Upper lobe of left lung (tissue), 6 donors: ENCODE results near the gene GALNT2. TPM values are rescaled to one million over a fixed set of nuclear protein-coding genes. Genes with fewer than 3 reads are reported as not detected.

Experiments used
- ATAC-seq, 2 donors: fragments of 200-7000 bp; cut with Tn5 transposase; one replicate each; pipeline ENCODE4 v1.9.1; 2022; ENCODE audit warnings: mild to moderate bottlenecking in 2 of 2, moderate library complexity in 2 of 2; ENCODE audit not compliant: low FRiP score in 2 of 2
- DNase-seq, 2 donors: peaks; one replicate each; pipeline ENCODE4 v3.0.0-alpha.2; 2019 to 2020
- H3K27ac ChIP-seq, 4 donors: fragments of 200-600 bp; sonication (generic); one replicate each; pipeline ENCODE4 v1.5.1; 2016 to 2019
- H3K27me3 ChIP-seq, 4 donors: fragments of 200-600 bp; sonication (generic); one replicate each; pipeline ENCODE4 v1.5.1; 2017 to 2019
- H3K36me3 ChIP-seq, 4 donors: fragments of 200-600 bp; sonication (generic); one replicate each; pipeline ENCODE4 v1.5.1; 2016 to 2019
- H3K4me1 ChIP-seq, 4 donors: fragments of 200-600 bp; sonication (generic); one replicate each; pipeline ENCODE4 v1.5.1; 2018 to 2019
- H3K4me3 ChIP-seq, 4 donors: fragments of 200-600 bp; sonication (generic); one replicate each; pipeline ENCODE4 v1.5.1; 2017 to 2019; ENCODE audit warnings: mild to moderate bottlenecking in 2 of 4, moderate library complexity in 1 of 4
- H3K9me3 ChIP-seq, 4 donors: fragments of 200-600 bp; sonication (generic); one replicate each; pipeline ENCODE4 v1.5.1; 2018 to 2019
- CTCF ChIP-seq, 6 experiments: fragments of 450-650 bp in 4 of 6; fragments of 200-600 bp in 2 of 6; sonication (generic) in 2 of 6; IDR thresholded peaks; one replicate each; pipeline ENCODE4 v1.5.1; 2016 to 2019; ENCODE audit warnings: antibody characterized with exemption in 6 of 6
- EP300 ChIP-seq, 4 donors: sonication (generic); formaldehyde crosslinking; IDR thresholded peaks; one replicate each; pipeline ENCODE4 v1.5.1; 2017; ENCODE audit warnings: antibody characterized with exemption in 4 of 4, control low read depth in 2 of 4
- POLR2A ChIP-seq, 4 donors: fragments of 450-650 bp; IDR thresholded peaks; one replicate each; pipeline ENCODE4 v1.5.1; 2016 to 2017; ENCODE audit warnings: antibody characterized with exemption in 4 of 4, mild to moderate bottlenecking in 2 of 4
- POLR2AphosphoS5 ChIP-seq, 2 donors: sonication (generic); formaldehyde crosslinking; IDR thresholded peaks; one replicate each; pipeline ENCODE4 v1.5.1; 2017; ENCODE audit warnings: antibody characterized with exemption in 2 of 2
- WGBS, 2 donors: methylation state at CpG; one replicate each; pipeline ENCODE4 v1.1.5; 2017 to 2018; 5-methylcytosine and 5-hydroxymethylcytosine counted together
- total RNA-seq, 6 donors: library from RNA; depleted of rRNA in 4 of 6; stranded (reverse); fragments of >200 nt in 4 of 6; gene quantifications; one replicate each; pipeline versions ENCODE4 v1.1.0 to v1.2.1, GENCODE V29; 2016 to 2021
- donor health status: DM: no; HTN: no; CAD: no; lungs with moderate emphysema.
- donor health status: DM: no; HTN: yes; CAD: no; lungs with severe emphysema.

GALNT2 gene
- total RNA-seq, 6 donors from 2014 or later: 51.3 to 62.3 (median 56.2) TPM

- DNase-seq: no peak
These were observed 96.2 kb downstream of the GALNT2 start for GRCh38 chr1:230163205-230163604.

GRCh38 chr1:230163719-230164118, 96.7 kb downstream of the GALNT2 start:
- Histone ChIP-seq H3K4me3 (no peak overlapping the region), H3K4me1 (peaks cover 2 to 23% (median 15%) of the 10 kb centered on the region in 4 donors), H3K9me3 (no peaks in the 10 kb centered on the region), H3K27ac (no peak overlapping the region), H3K36me3 (no peaks in the 10 kb centered on the region), H3K27me3 (no peaks in the 10 kb centered on the region)
- TF ChIP-seq POLR2AphosphoS5 (IDR thresholded peaks at IDR 0.05) (no peak), CTCF (IDR thresholded peaks at IDR 0.05) (no peak), POLR2A (IDR thresholded peaks at IDR 0.05) (no peak), EP300 (IDR thresholded peaks at IDR 0.05) (no peak)
- ATAC-seq: no peak
- DNase-seq: no peak
- WGBS, 2 donors: 94 to 100% methylated on average over 3 of the region's 3 CpGs

More at GRCh38 chr1:230163205-230163604, 96.2 kb downstream of the GALNT2 start:
- WGBS, 2 donors: 89 to 97% methylated on average over 5 to 6 of the region's 6 CpGs
- no peak overlapping the region for H3K27ac ChIP-seq
- H3K9me3 ChIP-seq: no peaks in the 10 kb centered on the region
- ATAC-seq: peak in 1 of 2 donors; percentile 92
- peaks cover 5 to 28% (median 20%) of the 10 kb centered on the region in 4 donors for H3K4me1 ChIP-seq
- no peak overlapping the region for H3K4me3 ChIP-seq
- H3K36me3 ChIP-seq: no peaks in the 10 kb centered on the region
- H3K27me3 ChIP-seq: no peaks in the 10 kb centered on the region
- TF ChIP-seq EP300 (IDR thresholded peaks at IDR 0.05) (no peak), POLR2A (IDR thresholded peaks at IDR 0.05) (no peak), POLR2AphosphoS5 (IDR thresholded peaks at IDR 0.05) (no peak), CTCF (IDR thresholded peaks at IDR 0.05) (no peak)

- Histone ChIP-seq H3K27ac (no peak overlapping the region), H3K9me3 (no peaks in the 10 kb centered on the region), H3K4me1 (peaks cover 0 to 22% (median 13%) of the 10 kb centered on the region in 4 donors), H3K4me3 (no peak overlapping the region), H3K36me3 (no peaks in the 10 kb centered on the region), H3K27me3 (no peaks in the 10 kb centered on the region)
- DNase-seq (no peak), ATAC-seq (no peak)
- WGBS, 2 donors: 88 to 92% methylated on average over 4 of the region's 4 CpGs
- TF ChIP-seq POLR2A (IDR thresholded peaks at IDR 0.05): no peak
- no peak for TF ChIP-seq EP300 (IDR thresholded peaks at IDR 0.05)
- no peak for TF ChIP-seq POLR2AphosphoS5 (IDR thresholded peaks at IDR 0.05)
These were observed 98.5 kb downstream of the GALNT2 start for GRCh38 chr1:230165536-230165935.

GRCh38 chr1:230166366-230167132, 99.5 kb downstream of the GALNT2 start:
- no peaks in the 10 kb centered on the region for H3K36me3 ChIP-seq
- 91 to 95% methylated on average over 6 of the region's 6 CpGs for WGBS, 2 donors
- H3K27ac ChIP-seq: no peak overlapping the region
- H3K9me3 ChIP-seq: no peaks in the 10 kb centered on the region
- DNase-seq (no peak), ATAC-seq (no peak)
- peaks cover 0 to 13% (median 7%) of the 10 kb centered on the region in 4 donors for H3K4me1 ChIP-seq
- H3K27me3 ChIP-seq: no peaks in the 10 kb centered on the region
- TF ChIP-seq EP300 (IDR thresholded peaks at IDR 0.05) (no peak), POLR2A (IDR thresholded peaks at IDR 0.05) (no peak), POLR2AphosphoS5 (IDR thresholded peaks at IDR 0.05) (no peak), CTCF (IDR thresholded peaks at IDR 0.05) (no peak)
- H3K4me3 ChIP-seq: no peak overlapping the region

- DNase-seq (peak in 1 of 2 donors; percentile 68), ATAC-seq (peak; percentile 70 to 72)
- Histone ChIP-seq H3K9me3 (no peaks in the 10 kb centered on the region), H3K4me3 (no peak overlapping the region), H3K36me3 (no peaks in the 10 kb centered on the region), H3K27ac (no peak overlapping the region), H3K27me3 (no peaks in the 10 kb centered on the region), H3K4me1 (peaks cover 0 to 13% (median 7%) of the 10 kb centered on the region in 4 donors)
- peak; percentile 55 to 86 (median 80) for TF ChIP-seq CTCF (IDR thresholded peaks at IDR 0.05)
- TF ChIP-seq POLR2A (IDR thresholded peaks at IDR 0.05): no peak
- no peak for TF ChIP-seq EP300 (IDR thresholded peaks at IDR 0.05)
- TF ChIP-seq POLR2AphosphoS5 (IDR thresholded peaks at IDR 0.05): peak in 1 of 2 donors; percentile 9
- 80 to 83% methylated on average over 11 to 12 of the region's 12 CpGs for WGBS, 2 donors
These were observed 100.4 kb downstream of the GALNT2 start for GRCh38 chr1:230167419-230167852.
